Measurements from ENCODE around the gene CD63. TPM values are rescaled to one million over a fixed set of nuclear protein-coding genes. Genes with fewer than 3 reads are reported as not detected.

The CD63 gene
- 1,757 and 1,955 TPM in 2 replicates for polyA plus RNA-seq (2011; rRNA removed)
- polyA minus RNA-seq (2011; rRNA and poly(A)+ RNA removed), result 793 and 860 TPM in 2 replicates

GRCh38 chr12:55728939-55729818 lies at the start of gene CD63:
Gene CD63 (minus strand): TSS chr12:55729009. CDS start chr12:55728341, 668 bp downstream.
- H3K9me3 ChIP-seq (ENCODE audit: control insufficient read depth, insufficient read depth, low read length), result no peaks in the 10 kb centered on the region; the same call in 1 of the 2 replicates
- H3K27ac ChIP-seq (ENCODE audit: low read depth, low read length), result peak within 1 kb of the TSS; percentile 100
- peak within 1 kb of the TSS; percentile 99 for H3K4me3 ChIP-seq (ENCODE audit: low read depth, low read length)
- DNase-seq (ENCODE audit: low read depth, low spot score), result peak; percentile 82
- no peaks in the 10 kb centered on the region for H3K27me3 ChIP-seq (ENCODE audit: control insufficient read depth, insufficient read depth, low read length)
- CTCF ChIA-PET, result interaction anchor here (0.7 to 2.3 kb wide), 5 partner anchors 9 to 211 kb away, joined by 4 to 34 read pairs (median 4); partner anchors contain the start of gene RDH5
- TF ChIP-seq CTCF (IDR thresholded peaks at IDR 0.05; ENCODE audit: low read depth, low read length), result no peak
- POLR2A ChIA-PET, result interaction anchor here (0.6 to 1.9 kb wide), 13 partner anchors 8 to 801 kb away, joined by 3 to 20 read pairs (median 4); partner anchors contain the start of genes BLOC1S1, DNAJC14, ORMDL2 and PA2G4

- ChIA-PET POLR2A (no interaction called here), CTCF (interaction anchor here (1.2 to 1.4 kb wide), 2 partner anchors 19 to 218 kb away, joined by 3 read pairs; no protein-coding TSS in a partner anchor)
- Histone ChIP-seq H3K9me3 (ENCODE audit: control insufficient read depth, insufficient read depth, low read length) (no peaks in the 10 kb centered on the region), H3K27ac (ENCODE audit: low read depth, low read length) (no peak overlapping the region), H3K27me3 (ENCODE audit: control insufficient read depth, insufficient read depth, low read length) (no peaks in the 10 kb centered on the region), H3K4me3 (ENCODE audit: low read depth, low read length) (no peak overlapping the region)
- no peak for DNase-seq (ENCODE audit: low read depth, low spot score)
- TF ChIP-seq CTCF (IDR thresholded peaks at IDR 0.05; ENCODE audit: low read depth, low read length), result no peak
Measured at GRCh38 chr12:55777856-55778255, 49.0 kb upstream of the CD63 start.

GRCh38 chr12:55771736-55772135 lies 42.9 kb upstream of the CD63 start:
- no peak overlapping the region for H3K4me3 ChIP-seq (ENCODE audit: low read depth, low read length)
- ChIA-PET POLR2A (no interaction called here), CTCF (interaction anchor here (0.6 to 2.0 kb wide), 2 partner anchors 13 to 34 kb away, joined by 3 to 5 read pairs; no protein-coding TSS in a partner anchor)
- H3K9me3 ChIP-seq (ENCODE audit: control insufficient read depth, insufficient read depth, low read length), result no peaks in the 10 kb centered on the region
- H3K27me3 ChIP-seq (ENCODE audit: control insufficient read depth, insufficient read depth, low read length), result no peaks in the 10 kb centered on the region
- H3K27ac ChIP-seq (ENCODE audit: low read depth, low read length), result no peak overlapping the region
- DNase-seq (ENCODE audit: low read depth, low spot score), result no peak
- TF ChIP-seq CTCF (IDR thresholded peaks at IDR 0.05; ENCODE audit: low read depth, low read length), result no peak

DNA sequence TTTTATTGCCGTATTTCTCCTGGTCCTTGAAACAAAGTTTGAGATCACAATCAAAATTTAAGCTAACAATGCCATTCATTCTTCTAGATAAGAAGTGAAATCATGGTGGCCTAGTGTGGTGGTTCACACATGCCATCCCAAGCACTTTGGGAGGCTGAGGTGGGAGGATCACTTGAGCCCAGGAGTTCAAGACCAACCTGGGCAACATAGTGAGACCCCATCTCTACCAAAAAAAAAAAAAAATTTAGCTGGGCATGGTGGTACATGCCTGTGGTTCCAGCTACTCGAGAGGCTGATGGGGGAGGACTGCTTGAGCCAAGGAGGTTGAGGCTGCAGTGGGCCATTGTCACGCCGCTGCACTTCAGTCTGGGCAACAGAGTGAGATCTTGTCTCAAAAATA lies 38.3 kb upstream of the CD63 start:
- no peaks in the 10 kb centered on the region for H3K9me3 ChIP-seq (ENCODE audit: control insufficient read depth, insufficient read depth, low read length)
- no peaks in the 10 kb centered on the region for H3K27me3 ChIP-seq (ENCODE audit: control insufficient read depth, insufficient read depth, low read length)
- no peak for TF ChIP-seq CTCF (IDR thresholded peaks at IDR 0.05; ENCODE audit: low read depth, low read length)
- H3K27ac ChIP-seq (ENCODE audit: low read depth, low read length), result no peak overlapping the region
- H3K4me3 ChIP-seq (ENCODE audit: low read depth, low read length), result no peak overlapping the region
- POLR2A ChIA-PET, result interaction anchor here (0.6 to 1.0 kb wide), 2 partner anchors 11 to 350 kb away, joined by 4 to 5 read pairs; partner anchors contain the start of gene RPL41
- CTCF ChIA-PET, result interaction anchor here (1.2 to 1.9 kb wide), 2 partner anchors 30 to 159 kb away, joined by 3 to 5 read pairs; no protein-coding TSS in a partner anchor
- DNase-seq (ENCODE audit: low read depth, low spot score), result no peak

Data from AG04450 (cell line).